Mesothelial cell of epicardium (in vitro differentiated cells): ENCODE data around the gene APC2. TPM values are rescaled to one million over a fixed set of nuclear protein-coding genes. Genes with fewer than 3 reads are reported as not detected.
A peak's percentile ranks its signal among the peaks of the same experiment; 100 is the strongest.

Source experiments
- DNase-seq, 2 experiments: peaks; one replicate each; pipeline ENCODE4 v3.0.0; 2021; ENCODE audit warnings: low spot score in 2 of 2; ENCODE audit not compliant: unreplicated experiment in 2 of 2
- H3K27ac Mint-ChIP-seq: 2 replicates; pipeline ENCODE4 v1.8.0; 2021; ENCODE audit warnings: mixed read lengths
- H3K27me3 Mint-ChIP-seq: 2 replicates; pipeline ENCODE4 v1.8.0; 2021; ENCODE audit warnings: low read depth, mixed read lengths
- H3K36me3 Mint-ChIP-seq: 2 replicates; pipeline ENCODE4 v1.8.0; 2021; ENCODE audit warnings: mixed read lengths
- H3K4me1 Mint-ChIP-seq: 2 replicates; pipeline ENCODE4 v1.8.0; 2021; ENCODE audit warnings: mixed read lengths
- H3K4me3 Mint-ChIP-seq: 2 replicates; pipeline ENCODE4 v1.8.0; 2021; ENCODE audit warnings: mild to moderate bottlenecking, moderate library complexity, mixed read lengths
- H3K9me3 Mint-ChIP-seq: 2 replicates; pipeline ENCODE4 v1.8.0; 2021; ENCODE audit warnings: mixed read lengths
- CTCF ChIP-seq: fragments of 200-600 bp; sonication (generic); IDR thresholded peaks from one replicate; pipeline ENCODE4 v1.5.0; 2021; ENCODE audit warnings: antibody characterized with exemption; ENCODE audit not compliant: unreplicated experiment
- total RNA-seq: library from RNA; stranded (reverse); gene quantifications from 3 replicates; pipeline ENCODE4 v1.2.1, GENCODE V29; 2021

Gene APC2
- total RNA-seq, 1 donor from 2014 or later: 2.3 TPM

- TF ChIP-seq CTCF: no peak
- no peak for DNase-seq
- Mint-ChIP-seq H3K9me3 (no peaks in the 10 kb centered on the region), H3K27me3 (peaks cover 17% of the 10 kb centered on the region), H3K27ac (no peak overlapping the region), H3K4me1 (peaks cover 11% of the 10 kb centered on the region), H3K36me3 (peaks cover under 1% of the 10 kb centered on the region), H3K4me3 (peak overlapping the region; percentile 24)
Measured at GRCh38 chr19:1488282-1488601, 38.3 kb downstream of the APC2 start.

- peak overlapping the region; percentile 25 for H3K27ac Mint-ChIP-seq
- TF ChIP-seq CTCF: no peak
- peaks cover 11% of the 10 kb centered on the region for H3K4me1 Mint-ChIP-seq
- peak overlapping the region; percentile 64 for H3K4me3 Mint-ChIP-seq
- H3K9me3 Mint-ChIP-seq: no peaks in the 10 kb centered on the region
- DNase-seq: peak in 1 of 2 experiments; percentile 20
- no peaks in the 10 kb centered on the region for H3K36me3 Mint-ChIP-seq
- peaks cover 26% of the 10 kb centered on the region for H3K27me3 Mint-ChIP-seq
Measured at GRCh38 chr19:1489463-1490310, 39.8 kb downstream of the APC2 start.

GRCh38 chr19:1490311-1491113 is 40.6 kb downstream of the APC2 start, which contains the start of gene PCSK4:
TSS of gene PCSK4 (minus strand) at chr19:1490350. CDS start at chr19:1490346, 4 bp downstream.
- H3K4me1 Mint-ChIP-seq: peaks cover 11% of the 10 kb centered on the region
- H3K36me3 Mint-ChIP-seq: no peaks in the 10 kb centered on the region
- TF ChIP-seq CTCF: no peak
- H3K27ac Mint-ChIP-seq: peak within 1 kb of the TSS; percentile 91
- DNase-seq: peak; percentile 97 to 98
- peaks cover 26% of the 10 kb centered on the region for H3K27me3 Mint-ChIP-seq
- no peaks in the 10 kb centered on the region for H3K9me3 Mint-ChIP-seq
- peak within 1 kb of the TSS; percentile 83 for H3K4me3 Mint-ChIP-seq

GRCh38 chr19:1491114-1491848 is 41.4 kb downstream of the APC2 start, which contains the start of gene REEP6:
TSS of gene REEP6 (plus strand) at chr19:1491181. CDS start at chr19:1491270, 89 bp downstream.
- no peaks in the 10 kb centered on the region for H3K36me3 Mint-ChIP-seq
- no peaks in the 10 kb centered on the region for H3K9me3 Mint-ChIP-seq
- peaks cover 26% of the 10 kb centered on the region for H3K27me3 Mint-ChIP-seq
- peak in 1 of 2 experiments; percentile 18 for DNase-seq
- peak within 1 kb of the TSS; percentile 91 for H3K27ac Mint-ChIP-seq
- no peak for TF ChIP-seq CTCF
- H3K4me3 Mint-ChIP-seq: peak within 1 kb of the TSS; percentile 83
- peaks cover 12% of the 10 kb centered on the region for H3K4me1 Mint-ChIP-seq

GRCh38 chr19:1491849-1492170 is 41.9 kb downstream of the APC2 start:
- peaks cover 29% of the 10 kb centered on the region for H3K27me3 Mint-ChIP-seq
- no peak for TF ChIP-seq CTCF
- peak overlapping the region; percentile 57 for H3K4me3 Mint-ChIP-seq
- no peak overlapping the region for H3K27ac Mint-ChIP-seq
- H3K9me3 Mint-ChIP-seq: no peaks in the 10 kb centered on the region
- peaks cover 15% of the 10 kb centered on the region for H3K4me1 Mint-ChIP-seq
- no peak for DNase-seq
- H3K36me3 Mint-ChIP-seq: no peaks in the 10 kb centered on the region
